ENCODE measurements around the gene SSPN.

- TF ChIP-seq POLR2A (IDR thresholded peaks at IDR 0.05) (no peak), CTCF (IDR thresholded peaks at IDR 0.05) (no peak)
Measured at GRCh38 chr12:26299751-26300150, 104.4 kb downstream of the SSPN start.
